Chondrocyte (in vitro differentiated cells): ENCODE data around the gene SELP. TPM values are rescaled to one million over a fixed set of nuclear protein-coding genes. Genes with fewer than 3 reads are reported as not detected.

Experiments
- DNase-seq: peaks from one replicate; pipeline ENCODE4 v3.0.0; 2021; ENCODE audit warnings: mixed read lengths, low spot score
- H3K27ac Mint-ChIP-seq: one replicate; pipeline ENCODE4 v1.8.0; 2021; ENCODE audit warnings: mild to moderate bottlenecking, moderate library complexity, mixed read lengths; ENCODE audit not compliant: unreplicated experiment
- H3K27me3 Mint-ChIP-seq: 2 replicates; pipeline ENCODE4 v1.8.0; 2021; ENCODE audit warnings: low read depth, mixed read lengths
- H3K36me3 Mint-ChIP-seq: 2 replicates; pipeline ENCODE4 v1.8.0; 2021; ENCODE audit warnings: low read depth, mixed read lengths
- H3K4me1 Mint-ChIP-seq: 2 replicates; pipeline ENCODE4 v1.8.0; 2021; ENCODE audit warnings: low read depth, mild to moderate bottlenecking, mixed read lengths
- H3K4me3 Mint-ChIP-seq: one replicate; pipeline ENCODE4 v1.8.0; 2021; ENCODE audit warnings: mild to moderate bottlenecking, moderate library complexity, mixed read lengths; ENCODE audit not compliant: unreplicated experiment
- H3K9me3 Mint-ChIP-seq: 2 replicates; pipeline ENCODE4 v1.8.0; 2021; ENCODE audit warnings: low read depth, mixed read lengths
- CTCF ChIP-seq: fragments of 200-600 bp; sonication (generic); IDR thresholded peaks from 2 replicates; pipeline ENCODE4 v1.5.0; 2021; ENCODE audit warnings: antibody characterized with exemption, mild to moderate bottlenecking, moderate library complexity
- total RNA-seq: library from RNA; stranded (reverse); gene quantifications from 3 replicates; pipeline ENCODE4 v1.2.1, GENCODE V29; 2021

Gene SELP
- total RNA-seq, 1 donor from 2014 or later: not detected

DNA sequence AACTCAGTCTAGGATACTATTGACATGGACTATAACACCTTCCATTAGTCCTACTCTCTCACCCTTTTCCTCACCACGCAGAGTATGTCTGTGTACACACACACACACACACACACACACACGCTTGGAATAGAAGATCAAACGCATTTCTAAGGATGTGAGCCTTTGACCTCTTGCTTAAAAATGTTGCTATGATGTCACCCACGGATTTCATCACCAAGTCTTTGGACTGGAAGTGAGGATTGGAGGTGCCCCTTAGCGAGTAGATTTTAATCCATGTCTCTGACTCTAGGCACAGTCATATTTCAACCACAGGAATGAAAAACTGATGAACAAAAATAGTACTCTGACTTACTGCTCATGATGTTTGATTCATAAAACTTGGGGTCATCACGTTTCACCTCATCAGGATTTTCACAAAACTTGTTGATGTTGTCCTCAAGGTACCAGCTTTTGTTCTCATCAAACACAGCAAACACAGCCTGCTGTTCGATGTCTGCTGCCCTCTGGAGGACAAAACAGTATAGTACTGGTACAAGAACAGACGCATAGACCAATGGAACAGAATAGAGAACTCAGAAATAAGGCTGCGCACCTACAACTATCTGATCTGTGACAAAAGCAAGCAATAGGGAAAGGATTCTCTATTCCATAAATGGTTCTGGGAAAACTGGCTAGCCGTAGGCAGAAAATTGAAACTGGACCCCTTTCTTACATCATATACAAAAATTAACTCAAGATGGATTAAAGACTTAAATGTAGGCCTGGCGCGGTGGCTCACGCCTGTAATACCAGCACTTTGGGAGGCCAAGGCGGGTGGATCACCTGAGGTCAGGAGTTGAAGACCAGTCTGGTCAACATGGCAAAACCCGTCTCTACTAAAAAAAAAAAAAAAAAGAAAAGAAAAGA lies 83.6 kb downstream of the SELP start:
- H3K27me3 Mint-ChIP-seq: peaks cover 45% of the 10 kb centered on the region

DNA sequence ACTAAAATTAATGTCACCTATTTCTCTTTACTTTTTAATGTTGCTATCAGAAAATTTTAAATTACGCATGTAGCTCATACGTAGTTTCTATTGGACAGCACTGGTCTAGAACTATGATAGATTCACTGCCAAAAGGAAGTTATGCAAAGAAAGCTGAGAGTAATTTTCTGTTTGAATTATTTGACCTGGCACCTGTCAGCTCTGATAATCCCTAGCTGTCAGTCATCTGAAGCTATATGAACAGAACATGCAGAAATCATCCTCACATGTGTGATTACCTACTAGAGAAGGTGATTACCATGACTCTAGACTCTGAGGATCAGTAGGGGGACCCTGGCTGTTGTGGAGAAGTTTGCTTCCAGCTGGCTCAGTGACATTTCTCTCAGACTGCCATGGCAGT lies 84.5 kb downstream of the SELP start:
- Mint-ChIP-seq H3K27me3 (peaks cover 39% of the 10 kb centered on the region), H3K36me3 (no peaks in the 10 kb centered on the region), H3K27ac (no peak overlapping the region), H3K4me3 (no peak overlapping the region), H3K9me3 (no peaks in the 10 kb centered on the region), H3K4me1 (no peaks in the 10 kb centered on the region)
- no peak for TF ChIP-seq CTCF
- no peak for DNase-seq

More for the DNA sequence above, 83.6 kb downstream of the SELP start:
- DNase-seq: no peak
- Mint-ChIP-seq H3K36me3 (no peaks in the 10 kb centered on the region), H3K9me3 (no peaks in the 10 kb centered on the region), H3K27ac (no peak overlapping the region), H3K4me3 (no peak overlapping the region), H3K4me1 (no peaks in the 10 kb centered on the region)
- peak; percentile 89 for TF ChIP-seq CTCF

GRCh38 chr1:169538998-169539871 lies 90.7 kb downstream of the SELP start:
- Mint-ChIP-seq H3K36me3 (no peaks in the 10 kb centered on the region), H3K27ac (no peak overlapping the region), H3K9me3 (no peaks in the 10 kb centered on the region), H3K27me3 (peaks cover 24% of the 10 kb centered on the region), H3K4me3 (no peak overlapping the region), H3K4me1 (peaks cover 5% of the 10 kb centered on the region)
- no peak for TF ChIP-seq CTCF
- DNase-seq: no peak

Other genes starting within 250 kb of the SELP start
- 0.80 to 1.2 TPM (median 0.90 TPM) in 3 replicates for gene CCDC181, start 202.7 kb downstream of the SELP start, total RNA-seq
- 3.8 to 5.8 TPM (median 4.9 TPM) in 3 replicates for gene SLC19A2, start 144.2 kb downstream of the SELP start, total RNA-seq
- gene F5, start 43.6 kb downstream of the SELP start, total RNA-seq: not detected in 3 replicates
- not detected in 3 replicates for gene SELL, start 81.5 kb upstream of the SELP start, total RNA-seq
- not detected in 3 replicates for gene SELE, start 104.0 kb upstream of the SELP start, total RNA-seq
- gene METTL18, start 164.8 kb upstream of the SELP start, total RNA-seq: 3.7 to 5.3 TPM (median 4.5 TPM) in 3 replicates